ENCODE results near the gene SAT2.

SAT2 gene

GRCh38 chr17:7589204-7589868, 38.3 kb downstream of the SAT2 start:
- Histone ChIP-seq H3K4me3 (ENCODE audit: low read depth, low read length) (no peak overlapping the region), H3K9me3 (ENCODE audit: control insufficient read depth, insufficient read depth, low read depth, low read length) (no peaks in the 10 kb centered on the region), H3K27ac (ENCODE audit: extremely low read depth, low read depth, low read length) (no peak overlapping the region), H3K36me3 (ENCODE audit: control insufficient read depth in 2 of 2, insufficient read depth in 1 of 2, low read length in 2 of 2) (peaks cover 33 to 86% of the 10 kb centered on the region in 2 experiments), H3K4me1 (ENCODE audit: control insufficient read depth, insufficient read depth, low read length) (no peaks in the 10 kb centered on the region; the same call in 1 of the 2 replicates)
- ChIA-PET CTCF (interaction anchor here (0.5 to 2.0 kb wide), 12 partner anchors 9 to 543 kb away, joined by 3 to 10 read pairs (median 4); partner anchors contain the start of genes CD68, TP53 and WRAP53), POLR2A (interaction anchor here (1.7 to 3.1 kb wide), 2 partner anchors 9 to 98 kb away, joined by 5 to 18 read pairs; partner anchors contain the start of genes CD68 and TP53)
- no peak for TF ChIP-seq ZNF16 (tag by site-specific recombination; IDR thresholded peaks at IDR 0.05; ENCODE audit: low read depth)
- TF ChIP-seq AEBP2 (tag by site-specific recombination; IDR thresholded peaks at IDR 0.05; ENCODE audit: borderline replicate concordance): no peak
- TF ChIP-seq ZNF747 (tag by site-specific recombination; IDR thresholded peaks at IDR 0.05): no peak
- TF ChIP-seq ZNF248 (tag by site-specific recombination; IDR thresholded peaks at IDR 0.05): no peak
- no peak for TF ChIP-seq ZNF776 (tag by site-specific recombination; IDR thresholded peaks at IDR 0.05; ENCODE audit: borderline replicate concordance)
- no peak for TF ChIP-seq ZNF701 (tag by site-specific recombination; IDR thresholded peaks at IDR 0.05)
- no peak for TF ChIP-seq BCL11B (tag by site-specific recombination; IDR thresholded peaks at IDR 0.05; ENCODE audit: low read depth)
- no peak for TF ChIP-seq ZFP69B (tag by site-specific recombination; IDR thresholded peaks at IDR 0.05)
- TF ChIP-seq ZNF600 (tag by site-specific recombination; IDR thresholded peaks at IDR 0.05): no peak
- TF ChIP-seq ZNF624 (tag by site-specific recombination; IDR thresholded peaks at IDR 0.05): no peak

- POLR2A ChIA-PET: interaction anchor here (1.7 to 3.1 kb wide), 2 partner anchors 9 to 99 kb away, joined by 5 to 18 read pairs; partner anchors contain the start of genes CD68 and TP53
- CTCF ChIA-PET: interaction anchor here (0.5 to 2.0 kb wide), 10 partner anchors 9 to 542 kb away, joined by 3 to 10 read pairs (median 4); partner anchors contain the start of genes CD68, TP53 and WRAP53
- no peaks in the 10 kb centered on the region for H3K9me3 ChIP-seq (ENCODE audit: control insufficient read depth, insufficient read depth, low read depth, low read length)
- TF ChIP-seq ZBTB44 (tag by site-specific recombination; IDR thresholded peaks at IDR 0.05) (no peak), ZNF513 (tag by site-specific recombination; IDR thresholded peaks at IDR 0.05) (no peak), ZNF302 (tag by site-specific recombination; IDR thresholded peaks at IDR 0.05; ENCODE audit: low read depth) (no peak)
- peaks cover 26 to 80% of the 10 kb centered on the region in 2 experiments for H3K36me3 ChIP-seq (ENCODE audit: control insufficient read depth in 2 of 2, insufficient read depth in 1 of 2, low read length in 2 of 2)
- no peak overlapping the region for H3K27ac ChIP-seq (ENCODE audit: extremely low read depth, low read depth, low read length)
- H3K4me3 ChIP-seq (ENCODE audit: low read depth, low read length): no peak overlapping the region
- H3K4me1 ChIP-seq (ENCODE audit: control insufficient read depth, insufficient read depth, low read length): no peaks in the 10 kb centered on the region; the same call in 1 of the 2 replicates
Observed at GRCh38 chr17:7588553-7589203, 38.9 kb downstream of the SAT2 start.
